HFF-Myc (cell line): ENCODE measurements around the gene MYH14.

Source experiments
- DNase-seq: peaks from one replicate; pipeline ENCODE4 v3.0.0-alpha.2; 2011; ENCODE audit warnings: low read depth; ENCODE audit errors: extremely low read depth
- H3K4me3 ChIP-seq: replicated peaks from 2 replicates; pipeline ENCODE4 v1.5.1; 2011; ENCODE audit warnings: low read depth, mild to moderate bottlenecking, control low read depth, low read length
- CTCF ChIP-seq: IDR thresholded peaks from 2 replicates; pipeline ENCODE4 v1.5.1; 2012; ENCODE audit warnings: mild to moderate bottlenecking, low read depth, low read length, control low read depth; ENCODE audit errors: missing control alignments

The MYH14 gene

DNA sequence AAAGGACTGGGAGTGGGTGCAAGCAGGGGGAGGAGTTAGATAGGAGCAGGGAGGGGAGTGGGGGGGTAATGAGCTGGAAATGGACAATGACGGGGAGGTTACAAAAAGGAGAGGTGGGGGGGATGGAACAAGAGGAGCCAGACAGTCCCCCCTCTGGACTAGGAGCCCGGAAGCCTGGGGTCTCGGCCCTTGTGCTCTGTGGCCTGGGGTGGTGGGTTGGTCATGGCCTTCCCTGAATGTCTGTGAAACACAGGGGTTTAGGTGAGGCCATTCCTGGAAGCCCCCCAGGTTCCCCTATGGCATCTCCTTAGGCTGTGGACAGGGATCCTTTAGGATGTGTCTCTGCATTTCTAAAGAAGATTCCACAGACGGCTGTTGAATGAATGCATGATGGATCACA is 113.7 kb downstream of the MYH14 start:
- no peak for DNase-seq
- H3K4me3 ChIP-seq: no peak overlapping the region
- no peak for TF ChIP-seq CTCF

GRCh38 chr19:50318438-50318837 is 115.0 kb downstream of the MYH14 start:
- no peak overlapping the region for H3K4me3 ChIP-seq
- no peak for TF ChIP-seq CTCF
- no peak for DNase-seq

DNA sequence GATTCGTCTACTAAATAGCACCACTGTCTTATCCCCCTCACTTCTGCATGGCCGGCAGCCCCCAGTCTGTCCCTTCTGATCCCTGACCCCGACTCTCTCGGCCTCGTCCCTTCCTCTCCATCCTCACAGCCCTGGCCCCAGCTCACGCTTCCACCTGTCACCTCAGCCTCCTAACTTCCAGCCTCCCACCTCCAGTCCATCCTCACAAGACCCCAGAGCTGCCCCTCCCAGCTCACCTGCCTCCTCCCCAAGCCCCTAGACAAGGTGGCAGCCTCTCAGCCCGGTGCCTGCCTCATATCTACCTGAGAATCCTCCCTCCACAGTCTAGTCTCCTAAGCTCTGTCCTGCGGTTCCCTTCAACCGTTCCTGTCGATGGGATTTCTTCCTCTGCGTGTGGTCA is 115.7 kb downstream of the MYH14 start:
- no peak for DNase-seq
- no peak overlapping the region for H3K4me3 ChIP-seq
- no peak for TF ChIP-seq CTCF

DNA sequence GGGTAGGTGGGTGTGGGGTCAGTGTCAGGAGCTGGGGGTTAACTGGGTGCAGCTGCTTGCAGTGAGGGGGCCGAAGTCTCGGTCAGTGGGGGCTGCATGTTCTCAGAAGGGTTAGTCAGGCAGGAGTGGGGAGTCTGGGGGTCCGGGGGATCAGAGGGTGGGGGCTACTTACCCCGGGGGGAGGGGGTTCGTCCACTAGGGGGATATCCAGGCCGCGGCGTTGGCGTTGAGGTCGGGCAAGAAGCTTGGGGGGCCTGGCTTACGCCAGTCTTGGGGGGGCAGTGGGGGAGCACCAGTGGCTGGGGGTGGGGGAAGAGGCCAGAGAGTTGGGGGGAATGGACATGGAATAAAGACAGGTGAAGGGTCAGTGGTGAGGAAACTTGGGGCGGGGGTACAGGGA is 116.6 kb downstream of the MYH14 start:
- H3K4me3 ChIP-seq: no peak overlapping the region
- no peak for TF ChIP-seq CTCF
- no peak for DNase-seq

GRCh38 chr19:50320596-50320995 is 117.2 kb downstream of the MYH14 start:
- no peak for TF ChIP-seq CTCF
- H3K4me3 ChIP-seq: no peak overlapping the region
- no peak for DNase-seq

- DNase-seq: no peak
- no peak overlapping the region for H3K4me3 ChIP-seq
- TF ChIP-seq CTCF: no peak
Observed at GRCh38 chr19:50321831-50322230, 118.4 kb downstream of the MYH14 start.

DNA sequence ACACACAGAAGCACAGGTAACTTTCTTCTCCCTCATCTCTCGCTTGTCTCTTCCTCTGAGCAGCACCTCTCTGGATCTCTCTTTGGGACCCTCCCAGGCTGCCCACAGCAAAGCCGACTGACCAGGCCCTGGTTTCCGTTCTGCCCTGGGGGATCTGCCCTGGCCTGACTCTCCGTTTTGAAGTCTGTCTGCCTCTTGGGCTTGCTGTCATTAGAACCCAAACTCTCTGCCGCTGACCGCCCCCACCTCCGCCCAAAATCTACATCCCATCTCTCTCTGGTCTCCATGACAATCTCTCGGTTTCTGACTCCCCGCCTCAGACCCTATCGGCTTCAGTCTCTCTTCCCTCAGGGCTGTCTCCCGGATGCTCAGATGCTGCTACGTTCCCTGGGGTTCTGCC is 118.8 kb downstream of the MYH14 start:
- DNase-seq: no peak
- no peak for TF ChIP-seq CTCF
- H3K4me3 ChIP-seq: no peak overlapping the region
